HG03575 (cell line): ENCODE results near the gene ELFN1.

Experiments used
- ATAC-seq: cut with Tn5 transposase; IDR thresholded peaks from one replicate; pipeline ENCODE4 v1.9.1; 2021; ENCODE audit not compliant: unreplicated experiment, insufficient number of reproducible peaks, low FRiP score; ENCODE audit errors: extremely low read depth

Gene ELFN1

DNA sequence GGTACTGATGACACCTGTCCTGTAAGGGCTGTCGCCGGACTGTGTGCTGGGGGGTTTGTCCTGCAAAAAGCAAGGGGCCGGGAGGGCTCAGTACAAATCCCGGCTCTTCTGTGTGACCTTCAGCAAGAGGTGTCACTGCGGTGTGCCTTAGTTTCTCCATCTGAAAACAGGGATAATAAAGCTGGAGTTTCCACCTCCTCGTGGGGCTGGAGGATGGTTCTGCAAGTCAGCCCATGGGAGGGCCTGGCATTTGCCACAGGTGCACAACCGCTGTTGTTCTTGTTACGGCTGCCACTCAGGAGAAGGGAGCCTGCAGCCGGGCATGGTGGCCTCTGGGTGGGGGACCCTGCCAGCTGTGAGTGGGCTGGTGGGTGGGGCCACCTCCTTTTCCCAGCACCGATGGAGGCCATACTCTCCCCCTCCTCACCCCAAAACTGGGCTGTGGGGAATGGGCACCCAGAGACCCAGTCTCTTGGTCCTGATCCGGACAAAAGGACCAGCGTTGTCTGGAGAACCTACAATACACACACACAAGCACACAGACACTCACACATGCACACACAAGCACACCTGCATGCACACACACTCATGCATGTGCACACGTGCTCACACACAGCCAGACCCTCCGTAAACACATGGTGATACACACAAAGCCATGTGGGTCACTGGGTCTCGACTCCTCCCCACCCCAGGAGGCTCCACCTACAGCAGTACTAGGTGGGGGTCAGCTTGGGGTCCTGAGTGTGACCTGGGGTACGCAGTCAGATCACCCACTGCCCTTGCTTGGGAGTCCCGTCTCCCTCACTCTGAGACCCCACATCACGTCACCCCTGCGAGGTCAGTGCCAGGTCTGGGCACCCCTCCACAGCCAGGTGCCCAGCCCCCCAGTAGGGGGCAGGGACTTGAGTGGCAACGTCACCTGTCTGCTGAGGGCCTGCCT lies 34.1 kb downstream of the ELFN1 start:
- no peak for ATAC-seq

DNA sequence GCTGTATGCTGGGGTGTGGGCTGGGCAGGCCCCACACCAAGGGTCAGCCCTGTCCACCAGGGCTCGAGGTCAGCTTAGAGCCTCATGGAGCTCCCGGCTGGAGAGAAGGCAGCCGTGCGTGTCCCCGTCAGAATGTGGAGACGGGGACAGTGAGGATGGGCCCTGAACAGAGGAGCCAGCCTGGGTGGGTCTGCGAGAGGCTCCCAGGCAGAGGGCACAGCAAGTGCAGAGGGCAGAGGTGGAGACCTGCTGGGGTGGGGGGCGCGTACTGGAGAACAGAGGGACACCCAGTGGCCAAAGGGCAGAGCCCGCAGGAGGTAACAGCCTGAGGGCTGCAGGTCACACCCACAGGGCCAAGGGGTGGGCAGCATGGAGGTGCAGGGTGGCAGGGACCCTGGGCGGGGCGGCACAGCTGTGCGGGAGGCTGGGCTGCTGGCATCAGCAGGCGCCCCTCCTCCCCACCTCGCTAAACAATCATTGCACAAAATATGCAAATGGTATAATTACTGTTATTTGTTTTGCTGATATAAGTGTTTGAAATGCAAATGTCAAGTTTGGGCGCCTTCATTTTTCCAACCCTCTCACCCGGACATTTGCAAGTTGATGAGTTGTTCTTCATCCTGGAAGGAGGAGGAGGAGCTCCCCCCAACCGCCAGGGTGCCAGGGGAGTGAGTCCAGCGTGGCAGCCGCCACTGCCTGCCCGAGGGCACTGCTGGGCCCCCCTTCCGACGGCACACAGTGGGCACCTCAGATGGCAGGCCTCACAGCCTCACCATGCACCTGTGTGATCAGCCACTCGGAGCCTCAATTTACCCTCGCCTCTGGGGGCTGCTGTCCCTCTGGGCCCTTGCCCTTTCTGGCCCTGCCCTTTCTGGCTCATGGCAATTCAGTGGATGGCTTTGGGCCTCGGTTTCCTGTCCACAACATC lies 35.0 kb downstream of the ELFN1 start:
- no peak for ATAC-seq

DNA sequence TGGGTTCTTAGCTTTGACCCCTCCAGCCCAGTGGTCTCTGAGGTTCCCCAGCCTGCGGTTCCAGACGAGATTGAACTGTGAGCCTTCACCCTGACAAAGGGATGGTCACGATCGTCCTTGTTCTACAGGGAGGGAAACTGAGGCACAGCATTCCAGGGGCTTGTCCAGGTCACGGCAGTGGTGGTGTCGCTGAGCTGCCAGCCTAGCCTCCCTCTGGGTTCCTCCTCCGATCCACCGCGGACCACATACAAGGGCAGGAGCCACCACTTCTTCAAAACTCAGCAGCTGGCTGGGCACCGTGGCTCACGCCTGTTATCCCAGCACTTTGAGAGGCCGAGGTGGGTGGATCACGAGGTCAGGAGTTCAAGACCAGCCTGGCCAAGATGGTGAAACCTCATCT lies 35.8 kb downstream of the ELFN1 start:
- no peak for ATAC-seq

DNA sequence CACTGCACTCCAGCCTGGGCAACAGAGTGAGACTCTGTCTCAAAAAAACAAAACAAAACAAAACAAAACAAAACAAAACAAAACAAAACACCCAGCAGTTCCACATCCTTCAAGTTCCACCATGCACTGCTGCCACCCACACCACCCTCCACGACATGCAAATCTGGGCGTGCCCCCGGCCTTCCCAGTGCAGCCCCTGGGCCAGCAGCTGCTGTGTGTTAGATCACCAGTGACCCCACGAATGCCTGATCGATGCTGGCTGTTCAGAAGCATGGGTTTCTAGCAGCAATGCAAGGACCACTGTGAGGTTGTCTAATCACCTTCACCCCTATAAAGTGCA lies 36.3 kb downstream of the ELFN1 start:
- ATAC-seq: no peak

DNA sequence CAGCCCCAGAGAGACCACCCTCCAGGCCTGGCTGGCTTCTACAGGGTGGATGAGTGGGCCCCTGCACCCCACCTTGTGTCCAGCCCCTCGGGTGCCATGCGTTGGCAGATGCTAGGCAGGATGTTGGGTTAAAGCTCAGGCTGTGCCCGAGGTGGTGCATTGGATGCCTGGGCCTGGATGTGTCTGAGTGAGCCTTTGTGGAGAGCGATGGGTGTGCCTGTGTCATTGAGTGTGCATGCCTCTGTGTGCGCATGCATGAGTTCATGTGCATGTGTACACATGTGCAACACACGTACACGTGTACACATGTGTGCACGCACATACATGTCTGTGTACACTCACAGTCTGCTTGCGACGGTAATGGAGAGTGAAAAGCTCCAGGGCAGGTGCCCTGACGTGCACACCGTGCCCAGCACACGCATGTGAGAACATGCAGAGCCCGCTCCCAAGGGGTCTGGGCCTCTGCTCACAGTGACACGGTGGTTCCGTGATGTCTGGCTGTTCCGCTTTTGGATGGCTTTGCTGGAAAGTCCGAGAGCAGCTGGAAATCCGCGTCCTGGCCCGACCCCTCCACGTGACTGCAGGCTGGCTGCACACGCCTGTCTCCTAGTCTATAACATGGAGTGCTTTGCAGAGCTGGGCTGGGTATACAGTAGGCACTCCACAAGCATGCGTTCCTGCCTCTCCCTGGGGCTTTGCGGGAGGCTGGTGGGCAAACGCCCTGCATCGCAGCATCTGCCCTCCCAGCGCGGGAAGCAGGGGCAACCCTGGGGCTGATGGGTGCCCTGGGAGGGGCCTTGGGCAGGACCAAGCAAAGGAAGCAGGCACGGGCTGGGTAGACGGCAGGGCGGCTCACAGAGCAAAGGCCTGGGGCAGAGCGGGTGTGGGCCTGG lies 36.9 kb downstream of the ELFN1 start:
- no peak for ATAC-seq

DNA sequence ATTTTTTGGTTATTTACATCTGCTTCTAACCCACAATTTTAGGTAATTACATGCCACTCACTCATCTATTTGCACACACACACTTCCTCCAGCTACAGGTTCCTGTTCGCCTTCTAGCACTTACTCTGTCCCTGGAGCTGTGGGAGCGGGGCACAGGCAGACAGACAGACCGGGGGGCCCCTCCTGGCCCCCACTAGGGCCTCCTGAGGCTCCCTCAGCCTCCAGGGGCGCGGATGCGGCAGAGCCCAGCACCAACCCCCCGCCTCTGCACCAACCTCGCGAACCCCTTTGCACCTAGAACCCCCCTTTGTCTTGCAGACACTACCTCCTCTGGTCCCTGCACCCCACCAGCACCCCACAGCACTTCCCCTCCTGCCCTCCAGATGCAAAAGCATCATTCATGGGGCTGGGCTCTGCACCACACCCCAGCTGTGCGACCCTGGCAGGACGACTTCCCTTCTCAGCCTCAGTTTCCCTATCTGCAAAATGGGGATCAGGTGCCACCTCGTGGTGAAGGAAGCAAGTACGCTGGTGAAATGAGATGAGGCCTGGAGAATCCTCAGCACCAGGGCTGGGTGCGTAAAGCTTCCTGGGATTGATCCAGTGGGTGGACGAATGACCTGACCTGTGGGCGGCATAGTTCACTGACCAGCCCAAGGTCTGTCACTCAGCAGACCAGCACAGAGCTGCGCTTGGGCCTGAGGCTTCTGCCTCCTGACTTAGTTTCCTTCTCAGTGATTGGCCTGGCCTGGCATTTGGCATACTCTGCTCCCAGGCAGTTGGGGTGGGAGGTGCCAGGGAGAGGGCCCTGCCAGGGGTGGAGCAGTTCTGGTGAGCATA lies 37.9 kb downstream of the ELFN1 start:
- no peak for ATAC-seq

- no peak for ATAC-seq
These were observed 38.6 kb downstream of the ELFN1 start for GRCh38 chr7:1708596-1709251.

DNA sequence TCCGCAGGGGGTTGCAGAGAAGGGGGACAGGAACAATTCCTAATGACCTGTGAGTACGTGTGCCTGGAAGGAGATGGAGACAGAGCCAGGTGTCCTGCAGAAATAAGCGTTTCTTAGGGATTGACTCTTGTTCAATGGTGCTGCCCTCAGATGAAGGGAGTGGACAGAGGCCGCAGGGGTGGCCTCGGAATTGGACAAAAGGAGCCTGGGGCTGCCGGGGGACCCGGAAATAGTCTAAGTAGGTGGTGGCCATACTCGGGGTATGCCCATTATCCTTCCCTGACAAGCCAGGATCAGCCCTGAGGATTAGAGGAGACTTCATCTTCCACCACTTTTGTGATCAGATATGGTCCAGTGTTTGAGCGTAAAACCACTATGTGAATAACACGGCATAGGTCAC lies 39.2 kb downstream of the ELFN1 start:
- no peak for ATAC-seq

DNA sequence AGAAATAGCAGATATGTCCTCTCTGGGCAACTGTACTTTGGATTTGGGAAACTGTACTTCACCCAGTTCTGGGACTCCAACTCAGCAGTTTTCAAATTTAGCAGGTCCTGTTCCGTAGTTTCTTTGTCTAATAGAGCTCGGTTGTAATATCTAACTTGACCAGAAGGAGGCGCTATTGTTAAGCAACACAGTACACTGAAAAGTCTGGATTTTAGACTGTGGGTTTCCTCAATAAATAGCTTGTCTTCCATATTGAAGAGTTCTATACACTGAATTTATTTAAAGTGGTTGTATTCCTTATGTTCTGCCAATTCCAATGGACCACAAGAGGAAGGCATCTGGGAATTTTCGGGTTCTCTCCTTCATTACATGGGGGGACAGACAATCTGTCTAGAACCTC lies 39.8 kb downstream of the ELFN1 start:
- ATAC-seq: no peak

- ATAC-seq: no peak
These were observed 40.9 kb downstream of the ELFN1 start for GRCh38 chr7:1710936-1711335.

GRCh38 chr7:1712907-1713501 lies 42.9 kb downstream of the ELFN1 start:
- ATAC-seq: no peak

GRCh38 chr7:1713502-1714484 lies 43.7 kb downstream of the ELFN1 start:
- no peak for ATAC-seq

DNA sequence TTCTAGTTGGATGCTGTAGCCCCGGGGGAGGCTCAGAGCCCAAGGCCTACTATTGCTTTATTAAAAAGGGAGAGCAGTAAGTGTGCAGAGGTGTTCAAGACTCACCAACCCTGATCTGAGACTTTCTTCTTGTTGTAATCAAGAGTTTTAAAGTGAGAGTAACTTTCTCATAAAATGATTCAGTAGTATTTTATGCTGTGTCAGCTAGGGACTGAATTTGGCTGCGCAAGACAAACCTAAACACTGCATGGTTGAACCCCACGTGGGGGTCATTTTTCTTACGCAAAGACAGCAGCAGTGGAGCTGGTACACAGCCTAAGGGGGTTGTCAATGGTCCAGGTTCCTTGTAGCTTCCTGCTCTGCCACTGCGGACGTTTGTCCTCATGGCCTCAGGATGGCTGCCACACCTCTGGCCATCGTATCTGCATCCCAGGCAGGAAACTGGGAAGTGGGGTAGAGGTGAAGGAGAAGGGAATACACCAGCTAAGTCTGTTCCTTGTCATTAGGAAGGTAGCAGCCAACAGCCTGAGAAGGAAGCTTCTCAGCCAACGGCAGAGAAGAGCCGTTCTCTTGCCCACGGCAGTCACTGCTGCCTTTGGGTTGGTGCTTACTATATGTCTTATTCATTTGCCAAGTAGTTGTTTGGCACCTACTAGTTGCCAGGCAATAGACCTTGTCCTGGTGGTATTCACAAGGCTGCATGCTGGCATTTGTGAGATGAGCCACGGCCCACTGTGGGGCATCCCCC lies 44.7 kb downstream of the ELFN1 start:
- ATAC-seq: no peak

GRCh38 chr7:1715331-1715625 lies 45.2 kb downstream of the ELFN1 start:
- ATAC-seq: no peak

- ATAC-seq: no peak
These were observed 45.6 kb downstream of the ELFN1 start for GRCh38 chr7:1715671-1716074.
